ENCODE results near the gene SRP14. TPM values are rescaled to one million over a fixed set of nuclear protein-coding genes. Genes with fewer than 3 reads are reported as not detected.
"Not testable (repeated sequence)": the region's sequence is repeated elsewhere in the genome, so short reads cannot be mapped to it uniquely, and the experiment has no call there.

Gene SRP14
- total and polyA plus RNA-seq, 9 of the 15 experiments (the other 6 are each of a cell fraction or from before 2014, with no cell fraction given), result 161 to 1,097 (median 402) TPM

DNA sequence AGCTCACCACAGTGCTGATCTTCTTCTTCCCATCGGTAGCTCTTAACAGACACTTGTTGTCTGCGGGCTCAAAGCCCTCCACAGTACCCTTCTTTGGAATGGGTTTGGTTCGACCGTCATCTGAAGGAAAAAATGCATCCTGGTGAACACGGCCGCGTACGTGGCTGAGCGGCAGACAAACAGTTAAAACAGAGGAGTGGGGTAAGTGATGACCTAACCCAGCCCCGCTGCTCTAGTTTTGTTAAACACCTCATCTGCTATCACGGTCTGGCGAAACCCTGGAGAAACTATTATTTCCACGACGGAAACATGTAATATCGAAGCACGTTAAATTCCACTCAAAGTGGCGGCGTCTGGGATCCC lies 725 bp downstream of the SRP14 start (continued):
- TF ChIP-seq SMARCB1 (IDR thresholded peaks at IDR 0.05; ENCODE audit: insufficient read length, low read depth), result no peak
- TF ChIP-seq KDM2B (CRISPR knock-in tag; IDR thresholded peaks at IDR 0.05), result 0 out of 2 replicates have a peak, but pooled peaks have one; percentile 47
- no peak for TF ChIP-seq ZBTB26 (CRISPR knock-in tag; IDR thresholded peaks at IDR 0.05)
- no peak for TF ChIP-seq FOXP1 (CRISPR knock-in tag; IDR thresholded peaks at IDR 0.05)
- TF ChIP-seq SNRNP70 (optimal IDR thresholded peaks at IDR 0.05; ENCODE audit: low read depth, low read length), result no peak
- TF ChIP-seq TCFL5 (CRISPR knock-in tag; conservative IDR thresholded peaks at IDR 0.05), result no peak
- TF ChIP-seq HDGF (IDR thresholded peaks at IDR 0.05), result no peak

- 5% methylated on average over 3 of the region's 3 CpGs for WGBS (ENCODE audit: insufficient coverage, low coverage, missing lambda C conversion rate)
- Histone ChIP-seq H3K9ac (ENCODE audit: insufficient read depth in 1 of 2, low read depth in 2 of 2, low read length in 2 of 2) (peak overlapping the region in 1 of 2 experiments; percentile 94; a peak in 3 of 4 replicates), H2AFZ (ENCODE audit: low read depth, low read length) (no peak overlapping the region), H3K9me3 (replicated peaks; ENCODE audit: control insufficient read depth, insufficient read depth, low read depth, low read length) (no peaks in the 10 kb centered on the region), H3K27ac (ENCODE audit: extremely low read depth, low read depth, low read length) (peak overlapping the region; percentile 88), H3K79me2 (ENCODE audit: control insufficient read depth, insufficient read depth, low read length) (peaks cover 39% of the 10 kb centered on the region), H3K36me3 (ENCODE audit: control insufficient read depth, insufficient read depth, low read length) (peaks cover 49% of the 10 kb centered on the region), H3K4me3 (peak overlapping the region; percentile 87), H3K27me3 (ENCODE audit: control insufficient read depth in 2 of 2, insufficient read depth in 2 of 2, low read length in 2 of 2) (no peaks in the 10 kb centered on the region), H3K4me2 (ENCODE audit: insufficient read depth, low read length) (peak overlapping the region; percentile 100), H4K20me1 (replicated peaks; ENCODE audit: control insufficient read depth, insufficient read depth, low read length) (no peaks in the 10 kb centered on the region), H3K9me1 (ENCODE audit: control insufficient read depth, insufficient read depth, low read length) (no peaks in the 10 kb centered on the region), H3K4me1 (replicated peaks in 1 of 2; ENCODE audit: control insufficient read depth in 2 of 2, insufficient read depth in 2 of 2, low read length in 2 of 2) (peaks cover 3 to 15% of the 10 kb centered on the region in 2 experiments; a peak in 4 of 5 replicates)
- POLR2A ChIA-PET, result interaction anchor here (1.0 to 2.2 kb wide), 2 partner anchors 10 to 18 kb away, joined by 3 to 7 read pairs; no protein-coding TSS in a partner anchor
- ATAC-seq, result no peak
- in situ Hi-C loops (cut with MboI) (no loop called here), intact Hi-C loops (cut with micrococcal nuclease) (no loop called here)
- no TSS peak for BruUV-seq (replicated peaks)
- CTCF ChIA-PET (ENCODE audit: low intra/inter-chr PET ratio), result no interaction called here
- TF ChIP-seq TCF3 (CRISPR knock-in tag; IDR thresholded peaks at IDR 0.05) (0 out of 2 replicates have a peak, but pooled peaks have one; percentile 28), CBFA2T3 (IDR thresholded peaks at IDR 0.05) (peak; percentile 23), PTRF (tag; IDR thresholded peaks at IDR 0.05) (no peak)
- TF ChIP-seq, protein P1, sequence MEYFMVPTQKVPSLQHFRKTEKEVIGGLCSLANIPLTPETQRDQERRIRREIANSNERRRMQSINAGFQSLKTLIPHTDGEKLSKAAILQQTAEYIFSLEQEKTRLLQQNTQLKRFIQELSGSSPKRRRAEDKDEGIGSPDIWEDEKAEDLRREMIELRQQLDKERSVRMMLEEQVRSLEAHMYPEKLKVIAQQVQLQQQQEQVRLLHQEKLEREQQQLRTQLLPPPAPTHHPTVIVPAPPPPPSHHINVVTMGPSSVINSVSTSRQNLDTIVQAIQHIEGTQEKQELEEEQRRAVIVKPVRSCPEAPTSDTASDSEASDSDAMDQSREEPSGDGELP (CRISPR knock-in tag; IDR thresholded peaks at IDR 0.05; ENCODE audit: borderline replicate concordance), result no peak
- FAIRE-seq, result no peak
- DNase-seq (ENCODE audit: extremely low read depth in 1 of 4, low spot score in 3 of 4), result no peak
These were observed 1.3 kb downstream of the SRP14 start for GRCh38 chr15:40037721-40038120.

DNA sequence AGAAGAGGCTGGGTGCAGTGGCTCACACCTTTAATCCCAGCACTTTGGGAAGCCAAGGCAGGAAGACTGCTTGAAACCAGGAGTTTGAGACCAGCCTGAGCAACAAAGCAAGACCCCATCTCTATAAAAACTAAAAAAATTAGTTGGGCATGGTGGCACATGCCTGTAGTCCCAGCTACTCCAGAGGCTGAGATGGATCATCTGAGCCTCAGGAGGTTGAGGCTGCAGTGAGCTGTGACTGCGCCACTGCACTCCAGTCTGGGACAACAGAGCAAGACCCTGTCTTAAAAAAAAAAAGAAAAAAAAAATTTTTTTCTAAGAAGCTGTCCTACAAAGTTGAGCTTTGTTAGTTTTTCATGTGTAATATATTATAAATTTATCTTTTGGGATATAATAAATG lies 3.8 kb downstream of the SRP14 start:
- POLR2A ChIA-PET, result interaction anchor here (0.6 to 2.2 kb wide), 9 partner anchors 9 to 239 kb away, joined by 3 to 5 read pairs (median 4); partner anchors contain the start of gene BMF
- H3K9me1 ChIP-seq (ENCODE audit: control insufficient read depth, insufficient read depth, low read length); H3K4me3 ChIP-seq; H3K27ac ChIP-seq (ENCODE audit: extremely low read depth, low read depth, low read length); ATAC-seq; FAIRE-seq; CTCF ChIA-PET (ENCODE audit: low intra/inter-chr PET ratio); H2AFZ ChIP-seq (ENCODE audit: low read depth, low read length); DNase-seq (ENCODE audit: extremely low read depth in 1 of 4, low spot score in 3 of 4); H3K4me2 ChIP-seq (ENCODE audit: insufficient read depth, low read length); H3K9me3 ChIP-seq (replicated peaks; ENCODE audit: control insufficient read depth, insufficient read depth, low read depth, low read length); BruUV-seq (replicated peaks); H4K20me1 ChIP-seq (replicated peaks; ENCODE audit: control insufficient read depth, insufficient read depth, low read length); intact Hi-C loops (cut with micrococcal nuclease); H3K9ac ChIP-seq (ENCODE audit: insufficient read depth in 1 of 2, low read depth in 2 of 2, low read length in 2 of 2); H3K27me3 ChIP-seq (ENCODE audit: control insufficient read depth in 2 of 2, insufficient read depth in 2 of 2, low read length in 2 of 2); in situ Hi-C loops (cut with MboI): not testable (repeated sequence)
- H3K4me1 ChIP-seq (replicated peaks in 1 of 2; ENCODE audit: control insufficient read depth in 2 of 2, insufficient read depth in 2 of 2, low read length in 2 of 2), result peaks cover 3 to 10% of the 10 kb centered on the region in 2 experiments; a peak in 4 of 5 replicates
- peaks cover 71% of the 10 kb centered on the region for H3K36me3 ChIP-seq (ENCODE audit: control insufficient read depth, insufficient read depth, low read length)
- peaks cover 32% of the 10 kb centered on the region for H3K79me2 ChIP-seq (ENCODE audit: control insufficient read depth, insufficient read depth, low read length)
- WGBS (ENCODE audit: insufficient coverage, low coverage, missing lambda C conversion rate), result 100% methylated on average over 1 of the region's 1 CpG

All from K562 (cell line).